ENCODE results near the gene HNF4A.

The HNF4A gene

DNA sequence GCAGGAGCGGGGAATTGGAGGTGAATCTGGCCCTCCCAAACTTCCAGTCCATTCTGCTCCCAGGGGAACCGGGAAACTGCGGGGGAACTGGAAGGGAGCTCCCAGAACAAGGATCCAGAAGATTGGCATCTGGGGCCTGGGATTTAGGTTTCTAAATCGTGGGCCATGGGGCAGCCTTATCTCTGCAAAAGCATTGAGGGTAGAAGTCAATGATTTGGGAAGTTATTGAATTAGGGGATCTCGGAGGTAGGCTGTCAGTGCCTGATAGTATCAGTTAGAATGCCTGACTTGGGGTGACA is 45.1 kb downstream of the HNF4A start:
- H2BK5ac ChIP-seq (ENCODE audit: low read length): no peak overlapping the region
- H3K4me1 ChIP-seq (ENCODE audit: control insufficient read depth in 2 of 2, insufficient read depth in 1 of 2, low read depth in 1 of 2, low read length in 2 of 2): no peaks in the 10 kb centered on the region
- H3K36me3 ChIP-seq (replicated peaks in 1 of 2; ENCODE audit: control insufficient read depth in 2 of 2, insufficient read depth in 2 of 2, low read length in 2 of 2): peaks cover 0 to 2% of the 10 kb centered on the region in 2 donors
- H3K27me3 ChIP-seq (ENCODE audit: control insufficient read depth in 3 of 3, insufficient read depth in 3 of 3, low read depth in 1 of 3, low read length in 3 of 3): peaks cover 0 to 36% (median 0%) of the 10 kb centered on the region in 3 experiments
- H4K91ac ChIP-seq (ENCODE audit: low read depth, low read length, poor library complexity): no peak overlapping the region
- H3K23ac ChIP-seq (ENCODE audit: low read depth, low read length, poor library complexity): no peak overlapping the region
- no peak overlapping the region for H3K4me2 ChIP-seq (ENCODE audit: insufficient read depth, low read length, poor library complexity, severe bottlenecking)
- H2BK12ac ChIP-seq (ENCODE audit: low read length): no peak overlapping the region
- H2BK120ac ChIP-seq (ENCODE audit: low read depth, low read length): no peak overlapping the region
- WGBS, 2 donors (ENCODE audit: extremely low coverage in 2 of 2, insufficient read length in 2 of 2, insufficient replicate concordance in 1 of 2): no CpG with 5 or more reads among the region's 5 CpGs
- H2BK15ac ChIP-seq (ENCODE audit: low read length): no peak overlapping the region
- H2AFZ ChIP-seq (ENCODE audit: low read length): no peak overlapping the region
- no peaks in the 10 kb centered on the region for H3K79me1 ChIP-seq (ENCODE audit: low read depth, low read length)
- H3K4me3 ChIP-seq (ENCODE audit: low read length in 2 of 2): no peak overlapping the region
- no peak for DNase-seq (ENCODE audit: low spot score)
- H3K4ac ChIP-seq (ENCODE audit: low read length): no peak overlapping the region
- H3K9me3 ChIP-seq (replicated peaks in 1 of 2; ENCODE audit: control insufficient read depth in 2 of 2, insufficient read depth in 1 of 2, low read depth in 1 of 2, low read length in 2 of 2): peaks cover 0 to 5% of the 10 kb centered on the region in 2 donors
- H4K8ac ChIP-seq (ENCODE audit: low read depth, low read length): no peak overlapping the region
- H2AK5ac ChIP-seq (ENCODE audit: low read depth, low read length): no peak overlapping the region
- H3K9ac ChIP-seq (ENCODE audit: low read depth, low read length, poor library complexity): no peak overlapping the region
- no peak overlapping the region for H3K18ac ChIP-seq (ENCODE audit: low read length)
- H3K14ac ChIP-seq (ENCODE audit: low read length): no peak overlapping the region
- no peak overlapping the region for H3K27ac ChIP-seq (replicated peaks; ENCODE audit: low read length)

DNA sequence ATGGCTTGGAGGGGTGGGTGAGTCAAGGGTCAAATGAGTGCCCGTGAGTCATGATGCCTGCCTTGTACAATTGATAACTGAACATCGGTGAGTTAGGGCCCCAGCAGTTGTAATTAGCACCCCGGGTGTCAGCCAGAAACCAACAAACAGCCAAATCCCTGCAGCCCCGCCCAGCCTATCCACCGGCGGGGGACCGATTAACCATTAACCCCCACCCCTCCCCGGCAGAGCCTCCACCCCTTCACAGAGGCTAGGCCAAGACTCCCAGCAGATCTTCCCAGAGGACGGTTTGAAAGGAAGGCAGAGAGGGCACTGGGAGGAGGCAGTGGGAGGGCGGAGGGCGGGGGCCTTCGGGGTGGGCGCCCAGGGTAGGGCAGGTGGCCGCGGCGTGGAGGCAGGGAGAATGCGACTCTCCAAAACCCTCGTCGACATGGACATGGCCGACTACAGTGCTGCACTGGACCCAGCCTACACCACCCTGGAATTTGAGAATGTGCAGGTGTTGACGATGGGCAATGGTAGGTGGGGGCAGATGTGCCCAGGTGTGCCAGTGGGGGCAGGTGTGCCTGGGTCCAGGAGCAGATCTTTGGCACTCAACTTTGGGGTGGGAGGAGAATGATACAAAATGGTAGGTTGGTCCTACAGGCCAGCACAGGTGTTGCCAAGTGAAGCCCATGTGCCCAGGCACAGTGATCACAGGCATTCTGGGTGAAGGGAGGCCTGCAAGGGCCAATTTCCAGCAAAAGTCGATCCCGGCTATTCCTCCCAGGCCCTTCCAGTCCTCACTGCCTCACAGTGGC is 45.7 kb downstream of the HNF4A start:
- WGBS, 2 donors (ENCODE audit: extremely low coverage in 2 of 2, insufficient read length in 2 of 2, insufficient replicate concordance in 1 of 2): no CpG with 5 or more reads among the region's 23 CpGs
- peak overlapping the region; percentile 37 for H3K23ac ChIP-seq (ENCODE audit: low read depth, low read length, poor library complexity)
- no peak overlapping the region for H3K4me3 ChIP-seq (ENCODE audit: low read length in 2 of 2)
- H3K4me1 ChIP-seq (ENCODE audit: control insufficient read depth in 2 of 2, insufficient read depth in 1 of 2, low read depth in 1 of 2, low read length in 2 of 2): no peaks in the 10 kb centered on the region
- no peak overlapping the region for H2BK15ac ChIP-seq (ENCODE audit: low read length)
- H2AFZ ChIP-seq (ENCODE audit: low read length): no peak overlapping the region
- no peak overlapping the region for H3K4me2 ChIP-seq (ENCODE audit: insufficient read depth, low read length, poor library complexity, severe bottlenecking)
- H3K18ac ChIP-seq (ENCODE audit: low read length): peak overlapping the region; percentile 36
- H4K91ac ChIP-seq (ENCODE audit: low read depth, low read length, poor library complexity): no peak overlapping the region
- H3K9ac ChIP-seq (ENCODE audit: low read depth, low read length, poor library complexity): peak overlapping the region; percentile 34
- DNase-seq (ENCODE audit: low spot score): no peak
- peaks cover 0 to 36% (median 0%) of the 10 kb centered on the region in 3 experiments for H3K27me3 ChIP-seq (ENCODE audit: control insufficient read depth in 3 of 3, insufficient read depth in 3 of 3, low read depth in 1 of 3, low read length in 3 of 3)
- H3K27ac ChIP-seq (replicated peaks; ENCODE audit: low read length): no peak overlapping the region
- H3K14ac ChIP-seq (ENCODE audit: low read length): no peak overlapping the region
- no peak overlapping the region for H3K4ac ChIP-seq (ENCODE audit: low read length)
- no peak overlapping the region for H4K8ac ChIP-seq (ENCODE audit: low read depth, low read length)
- no peaks in the 10 kb centered on the region for H3K79me1 ChIP-seq (ENCODE audit: low read depth, low read length)
- no peak overlapping the region for H2BK12ac ChIP-seq (ENCODE audit: low read length)
- peaks cover 0 to 5% of the 10 kb centered on the region in 2 donors for H3K9me3 ChIP-seq (replicated peaks in 1 of 2; ENCODE audit: control insufficient read depth in 2 of 2, insufficient read depth in 1 of 2, low read depth in 1 of 2, low read length in 2 of 2)
- peak overlapping the region; percentile 26 for H2BK5ac ChIP-seq (ENCODE audit: low read length)
- H3K36me3 ChIP-seq (replicated peaks in 1 of 2; ENCODE audit: control insufficient read depth in 2 of 2, insufficient read depth in 2 of 2, low read length in 2 of 2): peaks cover 0 to 2% of the 10 kb centered on the region in 2 donors
- peak overlapping the region; percentile 1 for H2AK5ac ChIP-seq (ENCODE audit: low read depth, low read length)
- H2BK120ac ChIP-seq (ENCODE audit: low read depth, low read length): no peak overlapping the region

DNA sequence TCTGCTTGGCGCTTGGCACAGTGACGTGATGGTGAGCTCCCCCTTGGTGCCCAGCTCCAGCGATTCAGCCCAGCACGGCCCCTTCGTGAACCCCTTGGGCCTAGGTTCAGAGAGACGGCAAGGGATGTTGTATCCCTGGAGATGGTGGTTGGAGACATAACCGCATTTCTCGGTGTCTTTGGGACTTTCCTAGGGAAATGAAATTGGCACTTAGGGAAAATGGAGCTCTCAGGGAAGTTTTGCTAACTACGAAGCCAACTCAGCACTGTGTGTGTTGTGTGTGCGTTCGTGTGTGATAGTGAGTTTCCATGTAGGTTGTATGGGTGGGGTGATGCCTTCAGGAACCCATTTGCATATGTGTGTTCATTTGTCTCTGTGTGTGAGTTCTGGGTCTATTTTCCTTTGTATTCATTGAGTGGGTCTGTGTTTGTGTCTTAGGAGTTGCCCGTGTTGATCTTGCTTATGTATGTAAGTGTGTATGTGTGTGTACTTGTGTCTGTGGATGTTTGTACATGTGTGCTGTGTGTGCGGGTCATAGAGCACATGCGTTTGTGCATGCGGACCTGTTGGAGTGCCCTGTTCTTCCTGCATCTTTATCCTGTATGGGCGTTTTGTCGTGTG is 46.4 kb downstream of the HNF4A start:
- no peak overlapping the region for H3K4me2 ChIP-seq (ENCODE audit: insufficient read depth, low read length, poor library complexity, severe bottlenecking)
- no peak overlapping the region for H2BK12ac ChIP-seq (ENCODE audit: low read length)
- no peak overlapping the region for H3K4ac ChIP-seq (ENCODE audit: low read length)
- H3K4me1 ChIP-seq (ENCODE audit: control insufficient read depth in 2 of 2, insufficient read depth in 1 of 2, low read depth in 1 of 2, low read length in 2 of 2): no peaks in the 10 kb centered on the region
- no peak overlapping the region for H3K9ac ChIP-seq (ENCODE audit: low read depth, low read length, poor library complexity)
- no peak overlapping the region for H3K18ac ChIP-seq (ENCODE audit: low read length)
- H3K14ac ChIP-seq (ENCODE audit: low read length): no peak overlapping the region
- no peak overlapping the region for H2BK15ac ChIP-seq (ENCODE audit: low read length)
- no peak for DNase-seq (ENCODE audit: low spot score)
- no peak overlapping the region for H4K91ac ChIP-seq (ENCODE audit: low read depth, low read length, poor library complexity)
- peak overlapping the region; percentile 26 for H2BK5ac ChIP-seq (ENCODE audit: low read length)
- no peak overlapping the region for H4K8ac ChIP-seq (ENCODE audit: low read depth, low read length)
- peak overlapping the region; percentile 48 for H3K23ac ChIP-seq (ENCODE audit: low read depth, low read length, poor library complexity)
- H2AK5ac ChIP-seq (ENCODE audit: low read depth, low read length): peak overlapping the region; percentile 1
- no peak overlapping the region for H2BK120ac ChIP-seq (ENCODE audit: low read depth, low read length)
- H3K27me3 ChIP-seq (ENCODE audit: control insufficient read depth in 3 of 3, insufficient read depth in 3 of 3, low read depth in 1 of 3, low read length in 3 of 3): peaks cover 0 to 31% (median 0%) of the 10 kb centered on the region in 3 experiments
- H2AFZ ChIP-seq (ENCODE audit: low read length): no peak overlapping the region
- no peaks in the 10 kb centered on the region for H3K79me1 ChIP-seq (ENCODE audit: low read depth, low read length)
- no peak overlapping the region for H3K4me3 ChIP-seq (ENCODE audit: low read length in 2 of 2)
- no CpG with 5 or more reads among the region's 17 CpGs for WGBS, 2 donors (ENCODE audit: extremely low coverage in 2 of 2, insufficient read length in 2 of 2, insufficient replicate concordance in 1 of 2)
- H3K27ac ChIP-seq (replicated peaks; ENCODE audit: low read length): no peak overlapping the region
- peaks cover 0 to 5% of the 10 kb centered on the region in 2 donors for H3K9me3 ChIP-seq (replicated peaks in 1 of 2; ENCODE audit: control insufficient read depth in 2 of 2, insufficient read depth in 1 of 2, low read depth in 1 of 2, low read length in 2 of 2)
- H3K36me3 ChIP-seq (replicated peaks in 1 of 2; ENCODE audit: control insufficient read depth in 2 of 2, insufficient read depth in 2 of 2, low read length in 2 of 2): peaks cover 0 to 2% of the 10 kb centered on the region in 2 donors

DNA sequence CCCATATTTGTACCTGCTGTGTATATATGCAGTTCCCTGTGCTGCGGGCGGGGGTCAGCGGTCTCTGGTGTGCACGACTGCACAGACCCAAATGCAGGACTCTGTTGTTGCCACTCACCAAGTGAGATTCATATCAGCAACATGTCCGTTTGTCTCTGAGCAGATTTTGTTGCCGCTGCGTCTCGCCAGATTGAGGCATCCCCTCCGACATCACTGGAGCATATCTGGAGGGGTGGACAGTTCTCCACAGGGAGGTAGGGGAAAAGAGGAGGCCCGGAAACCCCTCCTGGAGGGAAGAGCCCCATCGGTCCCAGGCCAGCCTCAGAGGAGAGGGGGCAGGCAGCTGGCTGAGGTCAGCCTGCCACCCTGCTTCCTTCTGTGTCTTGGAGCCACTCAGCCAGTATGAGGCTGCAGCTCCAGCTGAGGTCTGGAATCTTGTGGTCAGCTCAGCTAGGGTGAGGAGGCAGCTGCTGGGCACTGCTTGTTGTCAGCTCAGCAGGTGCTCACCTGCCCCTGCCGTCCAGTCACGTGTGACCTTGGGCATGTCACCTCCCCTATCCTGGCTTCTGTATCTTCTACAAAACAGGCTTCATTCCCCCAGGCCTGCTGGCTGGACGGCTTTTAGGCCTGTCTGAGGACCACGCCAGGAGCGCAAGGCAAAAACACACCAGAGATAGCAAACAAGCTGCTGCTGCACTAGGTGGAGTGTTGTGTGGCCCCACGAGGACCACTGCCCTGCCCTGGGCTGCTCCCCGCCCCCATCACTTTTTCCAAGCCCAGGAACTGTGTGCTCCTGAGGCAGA is 47.1 kb downstream of the HNF4A start:
- WGBS, 2 donors (ENCODE audit: extremely low coverage in 2 of 2, insufficient read length in 2 of 2, insufficient replicate concordance in 1 of 2): no CpG with 5 or more reads among the region's 18 CpGs
- Histone ChIP-seq H2BK120ac (ENCODE audit: low read depth, low read length) (no peak overlapping the region), H3K18ac (ENCODE audit: low read length) (peak overlapping the region; percentile 41), H2BK5ac (ENCODE audit: low read length) (no peak overlapping the region), H3K36me3 (replicated peaks in 1 of 2; ENCODE audit: control insufficient read depth in 2 of 2, insufficient read depth in 2 of 2, low read length in 2 of 2) (peaks cover 0 to 2% of the 10 kb centered on the region in 2 donors), H3K27ac (replicated peaks; ENCODE audit: low read length) (no peak overlapping the region), H3K79me1 (ENCODE audit: low read depth, low read length) (no peaks in the 10 kb centered on the region), H3K4me3 (ENCODE audit: low read length in 2 of 2) (no peak overlapping the region), H2BK12ac (ENCODE audit: low read length) (no peak overlapping the region), H4K91ac (ENCODE audit: low read depth, low read length, poor library complexity) (no peak overlapping the region), H3K9me3 (replicated peaks in 1 of 2; ENCODE audit: control insufficient read depth in 2 of 2, insufficient read depth in 1 of 2, low read depth in 1 of 2, low read length in 2 of 2) (peaks cover 0 to 5% of the 10 kb centered on the region in 2 donors), H2BK15ac (ENCODE audit: low read length) (no peak overlapping the region), H3K9ac (ENCODE audit: low read depth, low read length, poor library complexity) (peak overlapping the region; percentile 5), H3K4me2 (ENCODE audit: insufficient read depth, low read length, poor library complexity, severe bottlenecking) (no peak overlapping the region), H3K4me1 (ENCODE audit: control insufficient read depth in 2 of 2, insufficient read depth in 1 of 2, low read depth in 1 of 2, low read length in 2 of 2) (no peaks in the 10 kb centered on the region), H3K27me3 (ENCODE audit: control insufficient read depth in 3 of 3, insufficient read depth in 3 of 3, low read depth in 1 of 3, low read length in 3 of 3) (peaks cover 0 to 33% (median 0%) of the 10 kb centered on the region in 3 experiments), H3K14ac (ENCODE audit: low read length) (no peak overlapping the region), H4K8ac (ENCODE audit: low read depth, low read length) (no peak overlapping the region), H3K23ac (ENCODE audit: low read depth, low read length, poor library complexity) (peak overlapping the region; percentile 48), H2AK5ac (ENCODE audit: low read depth, low read length) (peak overlapping the region; percentile 64), H3K4ac (ENCODE audit: low read length) (no peak overlapping the region), H2AFZ (ENCODE audit: low read length) (peak overlapping the region; percentile 36)
- DNase-seq (ENCODE audit: low spot score): no peak

All from neuronal stem cell (in vitro differentiated cells).